NCI-H2196 (cell line): ENCODE results near the gene HNRNPLL.

Experiments used
- DNase-seq: peaks from one replicate; lab custom pipeline; 2025; ENCODE audit not compliant: unreplicated experiment; lab: John Stamatoyannopoulos, UW

Gene HNRNPLL

DNA sequence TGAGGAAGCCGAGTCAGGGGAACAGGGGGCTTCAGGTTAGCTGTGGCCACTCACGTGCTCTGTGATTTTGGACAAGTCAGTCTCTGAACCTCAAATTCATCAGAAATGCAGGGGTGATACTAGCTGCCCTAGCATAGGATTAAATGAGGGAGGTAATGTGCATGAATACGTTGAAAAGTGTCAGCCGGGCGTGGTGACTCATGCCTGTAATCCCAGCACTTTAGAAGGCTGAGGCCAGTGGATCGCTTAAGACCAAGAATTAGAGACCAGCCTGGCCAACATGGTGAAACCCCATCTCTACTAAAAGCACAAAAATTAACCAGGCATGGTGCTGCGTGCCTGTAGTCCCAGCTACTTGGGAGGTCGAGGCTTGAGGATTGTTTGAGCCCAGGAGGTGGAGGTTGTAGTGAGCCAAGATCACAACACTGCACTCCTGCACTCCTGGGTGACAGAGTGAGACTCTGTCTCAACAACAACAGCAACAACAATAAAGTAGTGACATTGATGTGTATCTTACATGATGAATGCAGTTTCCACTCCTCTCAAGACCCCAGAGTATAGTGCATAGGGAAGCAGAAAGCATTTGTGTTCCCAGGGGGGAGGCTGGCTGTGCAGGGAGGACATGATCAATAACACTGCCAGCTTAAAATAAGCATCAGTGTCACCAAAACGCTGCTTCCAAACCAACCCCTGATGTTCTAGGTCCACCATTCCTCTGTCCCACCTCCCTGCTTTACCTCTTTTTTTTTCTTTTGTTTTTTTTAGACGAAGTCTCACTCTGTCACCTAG, 68.8 kb downstream of the HNRNPLL start:
- DNase-seq, result no peak

DNA sequence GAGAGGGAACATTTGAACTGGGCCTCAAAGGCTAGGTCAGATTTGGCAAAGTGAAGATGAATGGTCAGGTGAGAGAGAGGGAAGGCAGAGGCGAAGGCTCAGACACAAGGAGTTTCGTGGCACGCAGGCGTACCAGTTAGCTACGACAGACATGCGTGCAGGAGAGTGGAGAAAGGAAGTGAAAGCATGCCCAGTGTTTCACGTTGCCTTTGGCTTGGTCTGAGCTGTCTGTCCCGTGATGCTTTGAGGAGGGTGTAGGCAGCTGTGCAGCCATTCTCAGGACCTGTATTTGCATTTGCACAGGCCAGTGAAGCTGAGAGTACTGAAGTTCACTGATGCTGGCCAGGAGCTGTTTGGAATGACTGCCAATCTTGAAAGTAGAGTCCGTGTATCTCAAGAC, 69.5 kb downstream of the HNRNPLL start:
- DNase-seq, result no peak

DNA sequence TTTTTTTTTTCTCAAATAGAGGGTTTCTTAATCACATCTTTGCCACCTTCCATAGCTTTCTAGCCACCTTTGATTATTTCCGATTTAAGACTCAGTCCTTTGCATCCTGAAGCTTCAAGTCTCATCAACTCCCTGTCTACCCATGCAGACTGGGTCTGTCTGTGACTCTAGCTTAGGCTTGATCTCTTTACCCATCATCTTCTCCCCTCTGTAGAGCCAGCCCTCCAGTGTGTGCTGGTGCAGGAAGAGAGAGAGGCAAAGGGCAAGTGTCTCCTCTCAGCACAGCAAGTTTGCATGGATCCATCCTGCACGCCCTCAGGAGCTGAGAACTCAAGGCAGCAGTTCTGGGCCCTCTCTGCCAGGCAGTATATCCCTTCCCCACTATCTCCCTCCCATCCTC, 70.4 kb downstream of the HNRNPLL start:
- DNase-seq, result no peak

GRCh38 chr2:38529208-38529607, 73.5 kb downstream of the HNRNPLL start:
- DNase-seq, result no peak

DNA sequence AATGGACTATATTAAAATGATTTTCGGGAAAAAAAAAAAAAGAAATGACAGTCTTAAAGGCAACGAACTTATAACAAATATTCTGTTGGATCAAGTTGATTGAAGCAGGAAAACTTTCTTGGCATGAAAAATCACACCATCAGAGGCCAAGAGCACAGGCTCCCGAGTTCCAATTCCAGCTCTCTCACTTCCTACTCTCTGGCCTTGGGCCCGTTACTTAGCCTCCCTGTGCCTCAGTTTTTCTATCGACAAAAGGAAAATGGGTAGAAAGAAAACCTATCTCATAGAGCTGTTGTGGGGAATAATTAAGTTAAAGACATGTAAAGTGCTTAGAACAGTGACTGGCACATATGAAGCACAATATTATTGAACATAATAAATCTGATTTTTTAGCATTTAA, 74.2 kb downstream of the HNRNPLL start:
- no peak for DNase-seq

GRCh38 chr2:38528008-38528442, 74.7 kb downstream of the HNRNPLL start:
- no peak for DNase-seq

DNA sequence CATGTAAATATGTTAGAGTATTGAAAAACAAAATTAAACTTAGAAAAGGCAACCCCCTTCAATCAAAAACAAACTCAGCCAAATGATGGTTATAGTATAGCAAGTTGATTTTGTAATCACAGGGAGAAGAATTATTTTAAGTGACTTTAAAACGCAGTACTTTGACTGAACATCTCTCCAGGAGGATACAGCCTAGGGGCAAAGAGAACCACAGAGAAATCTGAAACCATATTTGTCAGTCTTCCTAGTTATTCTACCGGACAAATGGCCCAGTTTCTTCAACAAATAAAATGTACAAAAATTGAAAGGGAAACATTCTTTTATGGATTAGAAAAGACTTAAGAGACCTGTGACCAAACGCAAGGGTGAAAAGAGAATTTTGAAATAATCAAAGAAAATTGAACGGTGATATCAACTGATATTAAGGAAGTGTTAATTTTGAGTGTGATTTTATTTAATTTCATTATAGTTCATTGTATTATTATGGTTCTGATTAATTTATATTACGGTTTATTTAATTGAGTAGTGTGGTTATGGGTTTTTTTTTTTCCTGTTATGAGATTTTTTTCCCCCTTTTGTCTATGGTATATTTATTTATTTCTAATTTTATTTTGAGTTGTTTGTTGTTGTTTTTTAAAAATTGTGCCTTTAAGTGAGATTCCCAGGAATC, 75.3 kb downstream of the HNRNPLL start:
- no peak for DNase-seq

DNA sequence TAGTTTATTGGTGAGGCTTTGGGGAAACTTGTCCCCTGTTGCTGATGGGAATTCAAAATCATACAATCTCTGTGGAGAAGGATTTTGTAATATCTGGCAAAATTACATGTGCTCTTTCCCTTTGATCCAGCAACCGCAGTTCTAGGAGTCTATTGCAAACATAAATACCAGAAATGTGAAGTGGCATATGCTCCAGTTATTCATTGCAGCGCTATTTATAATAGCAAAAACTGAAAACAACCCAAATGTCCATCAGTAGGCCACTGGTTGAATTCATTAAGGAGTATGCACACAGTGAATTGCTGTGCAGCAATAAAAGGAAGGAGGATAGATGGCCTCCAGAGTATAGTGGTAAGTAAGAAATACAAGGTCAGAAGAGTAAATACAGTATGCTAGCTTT, 76.5 kb downstream of the HNRNPLL start:
- DNase-seq, result no peak

- no peak for DNase-seq
Observed at GRCh38 chr2:38524580-38524979, 78.1 kb downstream of the HNRNPLL start.

- no peak for DNase-seq
Observed at GRCh38 chr2:38523728-38524437, 78.8 kb downstream of the HNRNPLL start.

GRCh38 chr2:38522754-38523349, 79.9 kb downstream of the HNRNPLL start:
- DNase-seq, result no peak

DNA sequence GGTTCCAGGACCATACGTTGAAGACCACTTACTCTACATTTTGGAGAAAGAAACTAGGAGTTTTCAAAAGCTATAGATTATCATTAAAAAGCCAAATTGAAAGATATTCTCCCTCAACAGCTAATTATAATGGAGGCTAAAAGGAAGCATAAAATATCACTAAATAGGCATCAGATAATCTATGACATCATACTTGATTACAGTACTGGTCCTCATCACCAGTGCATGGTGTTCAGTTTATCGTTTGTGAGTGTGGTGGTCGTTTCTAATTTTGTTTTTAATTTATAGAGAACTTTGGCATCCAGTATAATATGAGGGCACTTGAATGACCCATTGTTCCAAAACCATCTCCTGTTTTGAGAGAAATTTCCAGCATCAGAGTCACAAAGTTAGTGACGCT, 80.9 kb downstream of the HNRNPLL start:
- DNase-seq, result no peak

GRCh38 chr2:38517284-38517683, 85.4 kb downstream of the HNRNPLL start:
- DNase-seq, result no peak

DNA sequence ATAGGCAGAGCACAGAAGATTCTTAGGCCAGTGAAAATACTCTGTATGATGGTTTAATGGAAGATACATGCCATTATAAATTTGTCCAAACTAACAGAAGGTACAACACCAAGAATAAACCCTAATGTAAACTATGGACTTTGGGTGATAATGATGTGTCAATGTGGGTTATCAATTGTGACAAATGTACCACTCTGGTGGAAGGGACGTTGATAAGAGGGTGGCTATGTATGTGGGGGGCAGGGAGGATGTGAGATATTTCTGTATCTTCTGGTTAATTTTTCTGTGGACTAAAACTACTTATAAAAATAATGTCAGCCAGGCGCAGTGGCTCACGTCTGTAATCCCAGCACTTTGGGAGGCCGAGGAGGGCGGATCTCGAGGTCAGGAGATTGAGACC, 86.2 kb downstream of the HNRNPLL start:
- DNase-seq, result no peak

- no peak for DNase-seq
Observed at GRCh38 chr2:38516122-38516521, 86.6 kb downstream of the HNRNPLL start.

DNA sequence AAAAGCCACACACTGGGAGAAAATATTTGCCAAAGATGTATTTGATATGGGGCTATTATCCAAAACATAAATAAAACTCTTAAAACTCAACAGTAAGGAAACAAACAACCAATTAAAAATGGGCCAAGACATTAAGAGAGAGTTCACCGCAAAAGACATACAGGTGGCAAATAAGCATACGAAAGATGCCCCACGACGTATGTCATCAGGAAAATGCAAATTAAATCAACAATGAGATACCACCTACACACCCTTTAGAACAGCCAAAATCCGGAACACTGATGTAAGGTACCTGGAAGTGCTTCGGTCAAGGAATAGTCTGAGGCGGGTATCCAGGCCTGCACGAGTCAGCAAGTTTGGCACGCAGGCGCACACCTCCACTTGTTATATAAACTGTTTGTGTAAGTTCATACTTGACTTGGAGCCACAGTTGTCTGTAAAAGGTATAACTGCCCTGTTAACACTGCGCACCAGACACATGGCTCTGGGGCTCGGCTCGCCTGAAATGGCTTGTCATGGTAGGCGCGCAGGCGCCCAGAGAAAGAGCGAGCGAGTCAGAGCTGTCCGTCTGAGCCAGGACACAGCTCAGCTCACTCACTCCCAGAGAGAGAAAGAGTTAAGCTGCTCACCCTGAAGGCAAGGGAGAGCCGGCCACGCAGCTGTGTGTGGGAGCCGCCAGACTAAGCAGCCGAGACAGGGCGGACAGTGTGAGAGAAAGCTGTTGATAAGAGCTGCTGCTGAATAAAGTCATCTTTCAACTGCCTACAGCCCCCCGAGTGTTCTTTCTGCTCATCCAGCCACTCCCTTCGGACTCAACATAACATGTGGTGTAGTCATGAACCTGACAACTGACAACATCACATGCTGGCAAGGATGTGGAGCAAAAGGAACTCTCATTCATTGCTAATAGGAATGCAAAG, 87.3 kb downstream of the HNRNPLL start:
- DNase-seq, result no peak

DNA sequence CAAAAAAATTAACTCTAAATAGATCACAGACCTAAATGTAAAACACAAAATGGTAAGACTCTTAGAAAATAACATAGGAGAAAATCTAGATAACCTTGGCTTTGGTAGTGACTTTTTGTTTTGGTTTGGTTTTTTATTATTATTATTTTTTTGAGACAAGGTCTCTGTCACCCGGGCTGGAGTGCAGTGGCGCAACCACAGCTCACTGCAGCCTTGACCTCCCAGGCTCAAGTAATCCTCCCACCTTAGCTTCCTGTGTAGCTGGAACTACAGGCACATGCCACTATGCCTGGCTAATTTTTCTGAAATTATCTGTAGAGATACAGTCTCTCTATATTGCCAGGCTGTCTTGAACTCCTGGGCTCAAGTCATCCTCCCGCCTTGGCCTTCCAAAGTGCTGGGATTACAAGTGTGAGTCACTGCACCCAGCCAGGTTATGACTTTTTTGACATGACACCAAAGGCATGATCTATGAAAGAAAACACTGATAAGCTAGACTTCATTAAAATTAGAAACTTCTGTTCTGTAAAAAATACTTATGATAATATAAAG, 88.0 kb downstream of the HNRNPLL start:
- DNase-seq, result no peak

- DNase-seq, result no peak
Observed at GRCh38 chr2:38512211-38512610, 90.5 kb downstream of the HNRNPLL start.
